ENCODE measurements around the gene YBX2.
A peak's percentile ranks its signal among the peaks of the same experiment; 100 is the strongest.
"Not testable (repeated sequence)": the region's sequence is repeated elsewhere in the genome, so short reads cannot be mapped to it uniquely, and the experiment has no call there.

Gene YBX2

GRCh38 chr17:7262192-7262934 lies 32.1 kb downstream of the YBX2 start, which contains the start of gene CLDN7:
TSS of gene CLDN7 (minus strand) at chr17:7262478. CDS start at chr17:7262043, 435 bp downstream.
- no peak for DNase-seq

DNA sequence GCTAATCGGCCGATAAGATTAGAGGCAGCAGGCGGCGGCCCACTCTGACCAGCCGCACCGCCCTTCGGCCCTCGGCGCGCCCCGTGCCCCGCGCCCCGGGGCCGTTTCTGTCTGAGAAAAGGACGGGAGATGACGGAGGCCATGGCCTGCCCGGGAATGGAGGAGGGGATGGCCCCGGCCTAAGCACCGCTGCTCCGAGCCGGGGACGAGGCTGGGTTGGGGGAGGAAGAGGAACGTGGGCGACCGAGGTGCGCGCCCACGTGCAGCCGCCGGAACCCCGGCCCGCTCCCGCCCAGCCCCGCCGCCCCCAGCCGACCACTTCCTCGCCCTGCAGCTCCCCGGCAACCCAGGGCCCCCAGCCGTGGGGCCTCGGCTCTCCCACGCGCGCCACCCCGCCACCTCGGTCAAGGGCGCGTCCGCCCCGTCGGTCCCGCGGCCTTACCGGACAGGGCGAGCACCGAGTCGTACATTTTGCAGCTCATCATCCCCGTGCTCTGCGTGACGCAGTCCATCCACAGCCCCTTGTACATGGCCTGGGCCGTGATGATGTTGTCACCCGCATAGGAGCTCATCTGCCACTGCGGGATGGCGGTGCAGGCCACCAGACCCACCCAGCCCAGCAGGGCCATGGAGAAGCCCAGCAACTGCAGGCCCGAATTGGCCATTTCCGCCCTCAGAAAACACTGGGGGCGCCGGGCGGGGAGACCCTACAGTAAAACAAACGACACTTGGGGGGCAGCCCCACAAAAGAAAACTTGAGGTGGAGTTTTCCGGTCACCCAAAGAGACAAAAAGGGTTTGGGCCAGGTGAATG lies 32.9 kb downstream of the YBX2 start:
- no peak for DNase-seq

- DNase-seq: no peak
These were observed 33.6 kb downstream of the YBX2 start for GRCh38 chr17:7260651-7261378.

DNA sequence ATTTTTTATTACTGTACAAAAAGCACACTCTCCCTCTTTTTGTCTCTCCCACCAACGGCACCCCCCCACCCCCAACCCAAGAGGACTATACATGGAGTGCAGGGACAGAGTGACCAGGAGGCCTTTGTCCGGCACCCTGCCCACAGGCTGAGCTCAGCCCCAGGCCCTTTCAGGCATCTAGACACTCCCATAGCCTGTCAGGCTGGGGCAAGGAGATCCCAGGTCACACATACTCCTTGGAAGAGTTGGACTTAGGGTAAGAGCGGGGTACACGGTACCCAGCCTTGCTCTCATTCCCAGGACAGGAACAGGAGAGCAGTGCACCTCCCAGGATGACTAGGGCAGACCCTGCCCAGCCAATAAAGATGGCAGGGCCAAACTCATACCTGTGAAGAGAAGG lies 34.3 kb downstream of the YBX2 start:
- no peak for DNase-seq

- DNase-seq: no peak
These were observed 34.9 kb downstream of the YBX2 start for GRCh38 chr17:7259555-7259889.

- DNase-seq: no peak
These were observed 35.5 kb downstream of the YBX2 start for GRCh38 chr17:7258731-7259554.

- DNase-seq: no peak
These were observed 37.5 kb downstream of the YBX2 start for GRCh38 chr17:7256766-7257456.

GRCh38 chr17:7254511-7254910 lies 39.9 kb downstream of the YBX2 start:
- DNase-seq: no peak

GRCh38 chr17:7253082-7253481 lies 41.4 kb downstream of the YBX2 start:
- no peak for DNase-seq

DNA sequence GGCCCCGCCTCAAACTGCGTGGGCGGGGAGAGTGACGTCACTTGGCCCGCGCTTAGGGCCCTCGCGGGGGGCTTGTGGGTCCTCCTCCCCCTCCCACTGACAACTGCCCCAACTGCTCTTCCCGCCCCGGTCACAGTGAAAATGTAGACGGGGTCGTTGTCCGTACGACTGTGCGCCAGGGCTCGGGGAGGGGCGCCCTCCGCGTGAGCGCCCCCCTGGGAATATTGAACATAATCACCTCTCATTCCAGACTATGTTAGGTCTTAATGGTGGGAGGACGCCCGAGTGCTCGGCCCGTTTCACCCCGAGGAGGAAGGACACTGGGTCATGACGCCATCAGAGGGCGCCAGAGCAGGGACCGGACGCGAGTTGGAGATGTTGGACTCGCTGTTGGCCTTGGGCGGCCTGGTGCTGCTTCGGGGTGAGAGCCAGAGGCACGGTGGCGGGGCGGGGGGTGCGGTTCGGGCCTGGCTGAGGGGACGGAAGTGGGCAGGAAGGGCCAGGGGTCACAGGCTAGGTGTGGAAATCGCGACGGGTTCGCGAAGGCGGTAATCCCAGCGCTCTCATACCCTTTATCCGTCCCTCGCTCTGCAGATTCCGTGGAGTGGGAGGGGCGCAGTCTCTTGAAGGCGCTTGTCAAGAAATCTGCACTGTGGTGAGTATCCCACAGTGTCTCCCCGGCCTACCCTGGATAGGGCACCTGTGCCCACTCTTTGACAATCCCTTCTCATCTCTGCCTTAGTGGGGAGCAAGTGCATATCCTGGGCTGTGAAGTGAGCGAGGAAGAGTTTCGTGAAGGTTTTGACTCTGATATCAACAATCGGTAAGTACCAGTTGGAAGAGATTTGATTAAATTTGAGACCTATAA lies 42.0 kb downstream of the YBX2 start, which contains the start of gene ELP5:
TSS of gene ELP5 (plus strand) at position 40 of the 868 bp plus-strand sequence. CDS start at position 376, 336 bp downstream.
- peak; percentile 27 to 83 for DNase-seq

DNA sequence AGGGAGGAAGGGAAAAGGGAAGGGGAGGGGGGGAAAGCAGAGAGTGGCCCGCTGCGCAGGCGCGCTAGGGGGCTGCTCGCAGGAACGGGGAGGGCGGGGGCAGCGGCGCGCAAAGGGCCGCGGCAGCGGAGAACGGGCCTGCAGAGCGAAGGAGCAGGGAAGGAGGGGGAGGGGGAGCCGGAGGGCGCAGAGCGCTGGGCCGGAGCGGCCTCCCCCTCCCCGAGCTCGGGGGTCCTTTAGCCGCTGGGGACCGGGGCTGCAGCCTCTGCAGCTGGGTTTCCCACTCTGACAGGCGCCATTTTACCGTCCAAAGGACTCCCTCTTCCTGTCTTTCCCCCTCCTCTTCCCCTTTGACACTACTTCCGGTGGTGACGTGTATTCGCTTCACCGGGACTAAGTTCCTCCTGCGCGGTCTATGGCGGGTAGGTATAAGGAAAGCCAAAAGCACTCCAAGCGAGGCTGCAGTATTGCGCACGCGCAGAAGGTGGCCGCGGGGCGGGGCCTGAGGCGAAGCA lies 42.7 kb downstream of the YBX2 start, which contains the start of gene CTDNEP1:
TSS of gene CTDNEP1 (minus strand) at position 74 of the 515 bp plus-strand sequence. CDS start 438 bp downstream, outside the sequence.
- DNase-seq: peak; percentile 83 to 94

DNA sequence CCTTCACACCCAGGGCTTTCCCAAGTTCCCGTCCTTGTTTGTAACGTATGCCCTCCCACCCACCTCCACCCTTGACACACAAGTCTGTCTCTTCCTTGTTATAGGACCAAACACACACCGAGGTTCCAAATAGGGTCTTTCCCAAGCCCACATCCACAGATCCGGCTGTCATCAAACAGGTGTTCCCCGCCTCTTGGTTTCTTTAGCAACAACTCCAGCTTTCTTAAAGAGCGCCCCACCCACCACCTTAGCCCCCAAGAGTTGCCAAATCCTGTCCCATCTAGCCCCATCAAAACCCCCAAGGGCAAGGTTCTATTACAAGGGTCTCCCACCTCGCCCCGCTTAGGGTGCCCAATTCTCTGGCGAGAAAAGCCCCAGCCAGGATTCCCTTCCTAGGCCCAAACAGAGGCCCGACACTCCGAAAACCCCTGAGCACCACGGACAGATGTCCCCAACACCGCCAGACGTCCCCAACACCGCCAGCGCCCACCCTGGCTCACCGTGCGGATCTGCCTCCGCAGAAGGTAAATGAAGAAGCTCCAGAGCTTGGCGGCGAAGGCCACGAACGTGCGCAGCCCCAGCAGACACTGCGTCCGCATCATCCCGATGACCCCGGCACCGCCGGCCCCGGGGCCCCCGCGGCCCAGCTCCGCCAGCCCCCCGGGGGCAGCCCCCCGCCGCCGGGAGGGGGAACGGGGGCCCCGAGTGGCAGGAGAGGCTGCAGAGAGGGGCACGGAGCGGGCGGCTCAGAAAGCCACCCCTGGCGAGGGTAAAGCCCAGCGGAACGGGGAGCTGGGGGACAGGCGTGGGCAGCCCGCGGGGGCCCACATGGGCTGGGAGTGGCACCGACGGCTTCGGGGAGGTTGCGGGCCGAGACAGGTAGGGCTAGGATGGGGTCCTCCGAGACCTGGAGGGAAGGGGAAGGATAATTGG lies 43.5 kb downstream of the YBX2 start:
- no peak for DNase-seq

GRCh38 chr17:7249830-7250229 lies 44.6 kb downstream of the YBX2 start:
- DNase-seq: no peak

DNA sequence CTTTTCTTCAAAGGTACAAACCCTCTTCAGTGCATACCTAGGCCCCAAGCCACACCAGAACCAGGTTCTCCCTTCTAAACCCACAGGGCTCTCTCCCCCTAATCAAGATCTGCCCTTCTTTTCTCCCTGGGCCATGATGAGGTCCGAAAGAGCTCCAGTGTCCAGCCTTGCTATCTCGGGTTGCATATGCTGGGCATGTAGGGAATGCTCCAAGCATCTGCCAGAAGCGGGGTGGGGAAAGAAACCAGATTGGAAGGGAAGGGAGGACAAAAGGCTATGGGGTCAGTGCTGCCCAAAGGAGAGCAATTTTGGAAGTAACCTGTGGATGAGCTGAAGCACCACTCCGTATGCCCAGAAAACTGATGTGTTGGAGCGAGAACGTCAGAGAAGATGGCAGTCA lies 45.2 kb downstream of the YBX2 start:
- no peak for DNase-seq

- no peak for DNase-seq
These were observed 45.6 kb downstream of the YBX2 start for GRCh38 chr17:7248796-7249195.

GRCh38 chr17:7246779-7247178 lies 47.7 kb downstream of the YBX2 start:
- DNase-seq: no peak

DNA sequence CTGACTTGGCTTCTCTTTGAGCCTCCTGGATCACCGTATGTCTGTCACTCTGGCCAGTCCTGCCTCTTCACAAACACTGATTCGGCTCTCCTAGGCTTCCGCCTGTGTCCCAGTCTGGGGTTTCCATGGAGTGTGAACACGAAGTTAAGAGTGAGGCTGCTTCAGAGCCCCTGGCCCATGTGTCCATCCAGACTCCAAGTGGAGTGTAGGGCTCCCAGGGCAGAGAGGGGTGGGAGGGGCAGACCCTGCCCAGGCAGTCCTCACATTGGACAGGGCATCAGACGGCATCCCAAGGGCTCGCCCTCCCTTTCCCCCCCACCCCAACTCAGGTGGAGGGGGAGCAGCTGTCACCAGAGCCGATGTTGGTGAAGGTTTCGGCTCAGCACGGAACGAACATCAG lies 50.6 kb downstream of the YBX2 start:
- DNase-seq: not testable (repeated sequence)

- DNase-seq: no peak
These were observed 51.0 kb downstream of the YBX2 start for GRCh38 chr17:7243453-7243729.

GRCh38 chr17:7242717-7243452 lies 51.6 kb downstream of the YBX2 start:
- DNase-seq: peak; percentile 71 to 84

Data from NCI-H524 (cell line).